ENCODE data around the gene CSMD2. TPM values are rescaled to one million over a fixed set of nuclear protein-coding genes. Genes with fewer than 3 reads are reported as not detected.

Gene CSMD2
- total RNA-seq, 3 donors from 2014 or later: 0.12 to 0.41 (median 0.28) TPM

- DNase-seq: no peak
- intact Hi-C loops (cut with DNase I, micrococcal nuclease): no loop called here
- no peak for TF ChIP-seq CTCF (IDR thresholded peaks at IDR 0.05)
- Histone ChIP-seq H3K4me3 (no peak overlapping the region), H3K9me3 (no peaks in the 10 kb centered on the region), H3K4me1 (ENCODE audit: low read depth) (no peaks in the 10 kb centered on the region), H3K36me3 (ENCODE audit: low read depth) (no peaks in the 10 kb centered on the region)
- ATAC-seq: no peak
Observed at GRCh38 chr1:33685256-33685655, 479.8 kb downstream of the CSMD2 start.

GRCh38 chr1:33684396-33685179, 480.4 kb downstream of the CSMD2 start:
- DNase-seq: no peak
- no peaks in the 10 kb centered on the region for H3K9me3 ChIP-seq
- H3K4me3 ChIP-seq: no peak overlapping the region
- intact Hi-C loops (cut with DNase I, micrococcal nuclease): no loop called here
- no peak for TF ChIP-seq CTCF (IDR thresholded peaks at IDR 0.05)
- ATAC-seq: no peak
- no peaks in the 10 kb centered on the region for H3K4me1 ChIP-seq (ENCODE audit: low read depth)
- no peaks in the 10 kb centered on the region for H3K36me3 ChIP-seq (ENCODE audit: low read depth)

- Histone ChIP-seq H3K4me3 (no peak overlapping the region), H3K4me1 (ENCODE audit: low read depth) (no peaks in the 10 kb centered on the region), H3K36me3 (ENCODE audit: low read depth) (no peaks in the 10 kb centered on the region), H3K9me3 (no peaks in the 10 kb centered on the region)
- intact Hi-C loops (cut with DNase I, micrococcal nuclease): no loop called here
- no peak for TF ChIP-seq CTCF (IDR thresholded peaks at IDR 0.05)
- no peak for ATAC-seq
- DNase-seq: no peak
Observed at GRCh38 chr1:33683913-33684312, 481.1 kb downstream of the CSMD2 start.

- intact Hi-C loops (cut with DNase I, micrococcal nuclease): no loop called here
- no peak overlapping the region for H3K4me3 ChIP-seq
- H3K36me3 ChIP-seq (ENCODE audit: low read depth): no peaks in the 10 kb centered on the region
- DNase-seq (no peak), ATAC-seq (no peak)
- H3K9me3 ChIP-seq: no peaks in the 10 kb centered on the region
- TF ChIP-seq CTCF (IDR thresholded peaks at IDR 0.05): no peak
- H3K4me1 ChIP-seq (ENCODE audit: low read depth): no peaks in the 10 kb centered on the region
Observed at GRCh38 chr1:33682371-33682770, 482.7 kb downstream of the CSMD2 start.

GRCh38 chr1:33680281-33680840, 484.7 kb downstream of the CSMD2 start:
- TF ChIP-seq CTCF (IDR thresholded peaks at IDR 0.05): no peak
- intact Hi-C loops (cut with DNase I, micrococcal nuclease): no loop called here
- no peaks in the 10 kb centered on the region for H3K4me1 ChIP-seq (ENCODE audit: low read depth)

More at GRCh38 chr1:33680281-33680840, 484.7 kb downstream of the CSMD2 start:
- H3K36me3 ChIP-seq (ENCODE audit: low read depth): no peaks in the 10 kb centered on the region
- H3K9me3 ChIP-seq: no peaks in the 10 kb centered on the region
- H3K4me3 ChIP-seq: no peak overlapping the region
- DNase-seq: no peak
- ATAC-seq: no peak

Measured in mucosa of descending colon (tissue), 3 donors.